Measurements from ENCODE around the gene SLC22A9. TPM values are rescaled to one million over a fixed set of nuclear protein-coding genes. Genes with fewer than 3 reads are reported as not detected.
"Not testable (repeated sequence)": the region's sequence is repeated elsewhere in the genome, so short reads cannot be mapped to it uniquely, and the experiment has no call there.

SLC22A9 gene
- total RNA-seq, 4 donors from 2014 or later: not detected

DNA sequence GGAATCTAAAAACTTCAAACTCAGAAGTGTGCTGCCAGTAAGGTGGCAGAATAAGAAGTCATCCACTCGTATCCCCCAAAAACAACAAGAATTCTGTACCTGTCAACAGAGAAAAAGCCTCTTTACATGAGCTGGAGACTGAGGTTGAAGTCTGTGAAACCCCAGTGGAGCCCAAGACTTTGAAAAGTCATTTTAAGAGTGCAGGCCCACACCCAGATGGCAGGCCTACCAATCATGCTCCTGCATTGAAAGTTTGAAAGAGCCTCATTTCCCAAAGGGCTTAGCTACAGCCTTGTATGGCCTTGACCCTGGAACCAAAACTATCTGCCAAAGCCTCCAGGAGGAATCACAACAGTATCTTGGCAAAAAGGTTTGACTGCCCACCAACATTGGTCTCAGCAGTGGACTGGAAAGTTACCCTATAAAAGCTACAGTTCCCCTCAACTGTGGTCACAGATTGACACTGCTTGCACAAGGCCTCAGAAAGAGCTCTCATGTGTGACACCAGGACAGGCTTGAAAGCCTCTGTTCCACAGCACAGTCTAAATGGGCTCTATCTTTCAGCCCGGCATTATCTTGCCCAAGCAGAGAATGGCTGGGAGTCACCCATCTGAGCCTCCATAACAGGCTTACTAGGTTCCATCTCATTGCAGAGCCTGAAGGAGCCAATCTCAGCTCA lies 47.7 kb downstream of the SLC22A9 start:
- Histone ChIP-seq H3K27me3 (peaks cover 11% of the 10 kb centered on the region), H3K4me1 (no peaks in the 10 kb centered on the region), H3K27ac (no peak overlapping the region), H3K36me3 (no peaks in the 10 kb centered on the region), H3K9me3 (peaks cover 0 to 7% (median 0%) of the 10 kb centered on the region in 3 donors), H3K4me3 (no peak overlapping the region)
- TF ChIP-seq POLR2A (IDR thresholded peaks at IDR 0.05): no peak
- no peak for TF ChIP-seq EP300 (IDR thresholded peaks at IDR 0.05)
- TF ChIP-seq POLR2AphosphoS5 (IDR thresholded peaks at IDR 0.05): no peak
- TF ChIP-seq, protein P1, sequence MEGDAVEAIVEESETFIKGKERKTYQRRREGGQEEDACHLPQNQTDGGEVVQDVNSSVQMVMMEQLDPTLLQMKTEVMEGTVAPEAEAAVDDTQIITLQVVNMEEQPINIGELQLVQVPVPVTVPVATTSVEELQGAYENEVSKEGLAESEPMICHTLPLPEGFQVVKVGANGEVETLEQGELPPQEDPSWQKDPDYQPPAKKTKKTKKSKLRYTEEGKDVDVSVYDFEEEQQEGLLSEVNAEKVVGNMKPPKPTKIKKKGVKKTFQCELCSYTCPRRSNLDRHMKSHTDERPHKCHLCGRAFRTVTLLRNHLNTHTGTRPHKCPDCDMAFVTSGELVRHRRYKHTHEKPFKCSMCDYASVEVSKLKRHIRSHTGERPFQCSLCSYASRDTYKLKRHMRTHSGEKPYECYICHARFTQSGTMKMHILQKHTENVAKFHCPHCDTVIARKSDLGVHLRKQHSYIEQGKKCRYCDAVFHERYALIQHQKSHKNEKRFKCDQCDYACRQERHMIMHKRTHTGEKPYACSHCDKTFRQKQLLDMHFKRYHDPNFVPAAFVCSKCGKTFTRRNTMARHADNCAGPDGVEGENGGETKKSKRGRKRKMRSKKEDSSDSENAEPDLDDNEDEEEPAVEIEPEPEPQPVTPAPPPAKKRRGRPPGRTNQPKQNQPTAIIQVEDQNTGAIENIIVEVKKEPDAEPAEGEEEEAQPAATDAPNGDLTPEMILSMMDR (IDR thresholded peaks at IDR 0.05): no peak
- ATAC-seq: no peak
- WGBS, 2 donors (ENCODE audit: low coverage in 1 of 2): 66 to 74% methylated on average over 2 of the region's 2 CpGs

DNA sequence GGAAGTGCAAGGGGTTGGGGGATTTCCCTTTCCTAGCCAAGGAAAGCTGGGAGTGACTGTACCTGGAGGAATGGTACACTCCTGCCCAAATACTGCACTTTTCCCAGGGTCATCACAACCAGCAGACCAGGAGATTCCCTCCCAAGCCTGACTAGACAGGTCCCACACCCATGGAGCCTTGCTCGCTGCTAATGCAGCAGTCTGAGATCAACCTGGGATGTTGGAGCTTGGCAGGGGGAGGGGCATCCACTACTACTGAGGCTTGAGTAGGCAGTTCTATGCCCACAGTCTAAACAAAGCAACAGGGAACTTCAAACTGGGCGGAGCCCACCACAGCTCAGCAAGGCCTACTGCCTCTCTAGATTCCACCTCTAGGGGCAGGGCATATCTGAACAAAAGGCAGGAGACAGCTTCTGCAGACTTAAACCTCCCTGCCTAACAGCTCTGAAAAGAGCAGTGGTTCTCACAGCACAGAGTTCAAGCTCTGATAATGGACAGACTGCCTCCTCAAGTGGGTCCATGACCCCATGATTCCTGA lies 58.5 kb downstream of the SLC22A9 start:
- Histone ChIP-seq H3K9me3 (no peaks in the 10 kb centered on the region), H3K4me1 (no peaks in the 10 kb centered on the region), H3K27ac (no peak overlapping the region), H3K4me3 (no peak overlapping the region), H3K27me3 (peaks cover 5% of the 10 kb centered on the region), H3K36me3 (no peaks in the 10 kb centered on the region)
- TF ChIP-seq EP300 (IDR thresholded peaks at IDR 0.05) (no peak), POLR2A (IDR thresholded peaks at IDR 0.05) (no peak)
- TF ChIP-seq, protein P1 (IDR thresholded peaks at IDR 0.05): no peak
- no peak for ATAC-seq
- no CpG with 5 or more reads among the region's 2 CpGs for WGBS, 2 donors (ENCODE audit: low coverage in 1 of 2)

DNA sequence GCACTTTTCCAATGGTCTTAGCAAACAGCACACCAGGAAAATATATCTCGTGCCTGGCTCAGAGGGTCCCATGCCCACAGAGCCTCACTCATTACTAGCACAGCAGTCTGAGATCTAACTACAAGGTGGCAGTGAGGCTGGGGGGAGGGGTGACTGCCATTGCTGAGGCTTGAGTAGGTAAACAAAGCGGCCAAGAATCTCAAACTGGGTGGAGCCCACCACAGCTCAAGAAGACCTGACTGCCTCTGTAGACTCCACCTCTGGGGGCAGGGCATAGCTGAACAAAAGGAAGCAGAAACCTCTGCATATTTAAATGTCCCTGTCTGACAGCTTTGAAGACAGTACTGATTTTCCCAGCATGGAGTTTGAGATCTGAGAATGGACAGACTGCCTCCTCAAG lies 61.1 kb downstream of the SLC22A9 start:
- not testable (repeated sequence) for H3K4me1 ChIP-seq, H3K27me3 ChIP-seq, H3K4me3 ChIP-seq, H3K36me3 ChIP-seq, ATAC-seq, H3K9me3 ChIP-seq, H3K27ac ChIP-seq
- WGBS, 2 donors (ENCODE audit: low coverage in 1 of 2): 61% methylated on average over 2 of the region's 2 CpGs; no CpG with 5 or more reads in 1 of the 2 donors

DNA sequence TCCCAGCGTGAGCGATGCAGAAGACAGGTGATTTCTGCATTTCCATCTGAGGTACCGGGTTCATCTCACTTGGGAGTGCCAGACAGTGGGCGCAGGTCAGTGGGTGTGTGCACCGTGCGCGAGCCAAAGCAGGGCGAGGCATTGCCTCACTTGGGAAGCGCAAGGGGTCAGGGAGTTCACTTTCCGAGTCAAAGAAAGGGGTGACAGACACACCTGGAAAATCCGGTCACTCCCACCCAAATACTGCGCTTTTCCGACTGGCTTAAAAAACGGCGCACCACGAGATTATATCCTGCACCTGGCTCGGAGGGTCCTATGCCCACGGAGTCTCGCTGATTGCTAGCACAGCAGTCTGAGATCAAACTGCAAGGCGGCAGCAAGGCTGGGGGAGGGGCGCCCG lies 65.8 kb downstream of the SLC22A9 start:
- H3K9me3 ChIP-seq, H3K27ac ChIP-seq, H3K36me3 ChIP-seq, H3K4me3 ChIP-seq, H3K27me3 ChIP-seq, H3K4me1 ChIP-seq, ATAC-seq: not testable (repeated sequence)
- 95 to 97% methylated on average over 9 to 10 of the region's 22 CpGs for WGBS, 2 donors (ENCODE audit: low coverage in 1 of 2)

DNA sequence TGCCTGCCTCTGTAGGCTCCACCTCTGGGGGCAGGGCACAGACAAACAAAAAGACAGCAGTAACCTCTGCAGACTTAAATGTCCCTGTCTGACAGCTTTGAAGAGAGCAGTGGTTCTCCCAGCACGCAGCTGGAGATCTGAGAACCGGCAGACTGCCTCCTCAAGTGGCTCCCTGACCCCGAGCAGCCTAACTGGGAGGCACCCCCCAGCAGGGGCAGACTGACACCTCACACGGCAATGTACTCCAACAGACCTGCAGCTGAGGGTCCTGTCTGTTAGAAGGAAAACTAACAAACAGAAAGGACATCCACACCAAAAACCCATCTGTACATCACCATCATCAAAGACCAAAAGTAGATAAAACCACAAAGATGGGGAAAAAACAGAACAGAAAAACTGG lies 66.2 kb downstream of the SLC22A9 start:
- not testable (repeated sequence) for H3K27ac ChIP-seq, ATAC-seq, H3K4me3 ChIP-seq, H3K9me3 ChIP-seq, H3K36me3 ChIP-seq, H3K4me1 ChIP-seq, H3K27me3 ChIP-seq
- 8% methylated on average over 2 of the region's 4 CpGs; no CpG with 5 or more reads in 1 of the 2 donors for WGBS, 2 donors (ENCODE audit: low coverage in 1 of 2)

DNA sequence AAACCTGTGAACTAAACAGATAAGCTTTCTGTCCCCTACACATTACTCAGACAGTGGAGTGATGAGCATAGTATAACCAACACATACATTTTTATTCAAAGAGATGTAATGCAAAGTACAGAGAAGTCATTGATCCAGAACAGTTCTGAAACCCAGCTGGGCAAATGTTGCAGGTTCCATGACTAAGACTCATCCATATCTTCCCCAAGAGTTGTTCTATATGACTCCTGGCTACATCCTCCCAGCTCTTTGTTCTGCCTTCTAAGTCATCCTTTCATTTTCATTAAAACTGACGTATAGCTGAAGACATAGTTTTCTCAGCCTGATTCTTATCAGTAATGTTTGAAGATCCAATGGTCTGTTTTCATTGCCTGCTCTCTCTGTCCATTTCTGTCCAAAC lies 74.1 kb downstream of the SLC22A9 start:
- WGBS, 2 donors (ENCODE audit: low coverage in 1 of 2): 33 to 63% methylated on average over 1 of the region's 1 CpG
- Histone ChIP-seq H3K27me3 (no peaks in the 10 kb centered on the region), H3K9me3 (no peaks in the 10 kb centered on the region), H3K36me3 (no peaks in the 10 kb centered on the region), H3K4me3 (no peak overlapping the region), H3K27ac (no peak overlapping the region), H3K4me1 (no peaks in the 10 kb centered on the region)
- TF ChIP-seq EP300 (IDR thresholded peaks at IDR 0.05) (no peak), POLR2AphosphoS5 (IDR thresholded peaks at IDR 0.05) (no peak), POLR2A (IDR thresholded peaks at IDR 0.05) (no peak)
- TF ChIP-seq, protein P1 (IDR thresholded peaks at IDR 0.05): no peak
- no peak for ATAC-seq

Data from gastroesophageal sphincter (tissue), 4 donors.